Measurements from ENCODE around the gene CELF4.

The CELF4 gene

GRCh38 chr18:37247497-37248161 lies 318.0 kb downstream of the CELF4 start:
- H3F3A ChIP-seq (ENCODE audit: insufficient read depth), result no peaks in the 10 kb centered on the region
- H3K27me3 ChIP-seq (ENCODE audit: low read length), result no peaks in the 10 kb centered on the region
- no peak overlapping the region for H3K9ac ChIP-seq (ENCODE audit: low read length)
- H3K4me3 ChIP-seq (ENCODE audit: insufficient read depth, low read length, poor library complexity, severe bottlenecking), result no peak overlapping the region
- no peak overlapping the region for H3K4me2 ChIP-seq (ENCODE audit: low read depth, low read length, poor library complexity, severe bottlenecking)
- no peak overlapping the region for H2AFZ ChIP-seq (ENCODE audit: low read depth, low read length, severe bottlenecking)
- no peaks in the 10 kb centered on the region for H3K9me3 ChIP-seq (ENCODE audit: insufficient read depth, low read length)
- TF ChIP-seq EZH2phosphoT487 (conservative IDR thresholded peaks at IDR 0.05; ENCODE audit: low read length) (no peak), CTCF (IDR thresholded peaks at IDR 0.05; ENCODE audit: insufficient read depth, low read length, poor library complexity, severe bottlenecking) (no peak)
- no peaks in the 10 kb centered on the region for H3K9me2 ChIP-seq (replicated peaks; ENCODE audit: insufficient read depth, low read length)
- H3K27ac ChIP-seq (ENCODE audit: low read depth, low read length), result no peak overlapping the region
- H3K36me3 ChIP-seq (ENCODE audit: low read length), result no peaks in the 10 kb centered on the region
- no peaks in the 10 kb centered on the region for H3K79me2 ChIP-seq (ENCODE audit: insufficient read depth, low read length)
- H4K20me1 ChIP-seq (ENCODE audit: low read depth, low read length), result no peaks in the 10 kb centered on the region

- H3K4me3 ChIP-seq (ENCODE audit: insufficient read depth, low read length, poor library complexity, severe bottlenecking), result no peak overlapping the region
- no peaks in the 10 kb centered on the region for H3F3A ChIP-seq (ENCODE audit: insufficient read depth)
- no peaks in the 10 kb centered on the region for H3K27me3 ChIP-seq (ENCODE audit: low read length)
- H3K9me2 ChIP-seq (replicated peaks; ENCODE audit: insufficient read depth, low read length), result no peaks in the 10 kb centered on the region
- TF ChIP-seq EZH2phosphoT487 (conservative IDR thresholded peaks at IDR 0.05; ENCODE audit: low read length) (no peak), CTCF (IDR thresholded peaks at IDR 0.05; ENCODE audit: insufficient read depth, low read length, poor library complexity, severe bottlenecking) (no peak)
- H2AFZ ChIP-seq (ENCODE audit: low read depth, low read length, severe bottlenecking), result no peak overlapping the region
- no peak overlapping the region for H3K4me2 ChIP-seq (ENCODE audit: low read depth, low read length, poor library complexity, severe bottlenecking)
- H3K27ac ChIP-seq (ENCODE audit: low read depth, low read length), result no peak overlapping the region
- no peaks in the 10 kb centered on the region for H4K20me1 ChIP-seq (ENCODE audit: low read depth, low read length)
- no peaks in the 10 kb centered on the region for H3K36me3 ChIP-seq (ENCODE audit: low read length)
- no peak overlapping the region for H3K9ac ChIP-seq (ENCODE audit: low read length)
- H3K9me3 ChIP-seq (ENCODE audit: insufficient read depth, low read length), result no peaks in the 10 kb centered on the region
- no peaks in the 10 kb centered on the region for H3K79me2 ChIP-seq (ENCODE audit: insufficient read depth, low read length)
Observed at GRCh38 chr18:37246779-37247340, 318.7 kb downstream of the CELF4 start.

GRCh38 chr18:37244618-37245017 lies 321.0 kb downstream of the CELF4 start:
- no peak for TF ChIP-seq CTCF (IDR thresholded peaks at IDR 0.05; ENCODE audit: insufficient read depth, low read length, poor library complexity, severe bottlenecking)
- TF ChIP-seq EZH2phosphoT487 (conservative IDR thresholded peaks at IDR 0.05; ENCODE audit: low read length), result no peak
- no peak overlapping the region for H3K27ac ChIP-seq (ENCODE audit: low read depth, low read length)
- no peak overlapping the region for H3K4me2 ChIP-seq (ENCODE audit: low read depth, low read length, poor library complexity, severe bottlenecking)
- H4K20me1 ChIP-seq (ENCODE audit: low read depth, low read length), result no peaks in the 10 kb centered on the region
- no peaks in the 10 kb centered on the region for H3F3A ChIP-seq (ENCODE audit: insufficient read depth)
- no peak overlapping the region for H3K4me3 ChIP-seq (ENCODE audit: insufficient read depth, low read length, poor library complexity, severe bottlenecking)
- no peak overlapping the region for H2AFZ ChIP-seq (ENCODE audit: low read depth, low read length, severe bottlenecking)
- H3K79me2 ChIP-seq (ENCODE audit: insufficient read depth, low read length), result no peaks in the 10 kb centered on the region
- H3K27me3 ChIP-seq (ENCODE audit: low read length), result no peaks in the 10 kb centered on the region
- H3K9me2 ChIP-seq (replicated peaks; ENCODE audit: insufficient read depth, low read length), result no peaks in the 10 kb centered on the region
- no peak overlapping the region for H3K9ac ChIP-seq (ENCODE audit: low read length)
- H3K36me3 ChIP-seq (ENCODE audit: low read length), result no peaks in the 10 kb centered on the region
- H3K9me3 ChIP-seq (ENCODE audit: insufficient read depth, low read length), result no peaks in the 10 kb centered on the region
